GM19324 (cell line): ENCODE results near the gene CTRB1.
"Not testable (repeated sequence)": the region's sequence is repeated elsewhere in the genome, so short reads cannot be mapped to it uniquely, and the experiment has no call there.

ENCODE experiments used
- ATAC-seq: cut with Tn5 transposase; IDR thresholded peaks from one replicate; pipeline ENCODE4 v1.9.1; 2021; ENCODE audit warnings: mild to moderate bottlenecking, moderate library complexity; ENCODE audit not compliant: unreplicated experiment, low FRiP score

CTRB1 gene

DNA sequence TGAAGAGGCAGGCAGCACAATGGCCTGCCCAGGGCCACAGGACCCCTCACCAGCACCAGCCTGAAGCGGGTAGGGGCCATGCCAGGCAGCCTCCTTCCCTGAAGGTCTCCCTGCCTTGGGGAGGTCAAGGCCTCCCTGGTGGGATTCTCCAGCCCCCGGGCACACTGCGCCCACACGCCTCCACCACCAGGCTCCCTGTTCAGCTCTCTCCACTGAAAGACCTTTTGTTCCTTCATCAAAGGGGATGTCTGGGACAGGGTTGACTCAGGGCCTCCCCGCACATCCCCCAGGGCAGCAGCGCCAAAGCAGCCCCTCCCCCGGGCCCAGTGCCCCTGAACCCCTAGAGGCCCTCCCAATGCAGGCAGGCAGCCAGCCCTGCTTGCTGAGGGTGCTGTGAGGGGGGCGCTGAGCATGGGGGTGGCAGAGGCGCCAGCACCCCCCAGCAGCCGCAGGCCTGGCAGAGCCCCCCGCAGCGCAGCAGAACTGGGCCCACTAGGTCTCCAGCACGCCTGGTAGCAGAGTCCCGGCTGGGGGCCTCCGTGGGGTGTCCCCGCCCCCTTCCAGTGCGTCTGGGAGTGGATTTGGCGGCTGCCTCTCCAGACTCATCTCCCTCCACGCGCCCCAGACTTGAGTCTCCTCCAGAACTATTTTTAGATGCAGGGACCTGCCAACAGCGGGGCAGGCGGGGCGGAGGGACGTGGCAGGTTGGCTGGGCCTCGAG, 19.5 kb downstream of the CTRB1 start:
- ATAC-seq: no peak

GRCh38 chr16:75238853-75239541, 20.2 kb downstream of the CTRB1 start:
- no peak for ATAC-seq

- ATAC-seq: no peak
These were observed 20.8 kb downstream of the CTRB1 start for GRCh38 chr16:75239542-75240122.

DNA sequence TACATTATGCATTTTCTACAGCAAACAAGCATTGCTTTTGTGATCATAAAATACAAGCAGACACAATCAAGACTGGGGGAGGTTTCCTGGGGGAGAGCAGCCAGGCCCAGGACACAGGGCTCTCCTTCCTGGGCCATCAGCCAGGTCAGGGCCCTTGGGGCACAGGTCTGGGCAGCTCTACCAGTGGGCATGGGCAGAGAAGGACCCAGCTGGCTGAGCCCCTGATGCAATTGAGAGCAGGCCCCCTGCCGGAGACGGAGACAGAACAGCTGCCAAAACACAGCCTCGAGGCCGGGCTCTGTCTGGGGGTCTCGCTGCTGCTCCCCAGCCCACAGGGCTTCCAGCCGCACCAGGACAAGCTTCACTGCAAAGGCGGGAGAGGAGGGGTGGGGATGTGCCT, 21.8 kb downstream of the CTRB1 start:
- not testable (repeated sequence) for ATAC-seq

DNA sequence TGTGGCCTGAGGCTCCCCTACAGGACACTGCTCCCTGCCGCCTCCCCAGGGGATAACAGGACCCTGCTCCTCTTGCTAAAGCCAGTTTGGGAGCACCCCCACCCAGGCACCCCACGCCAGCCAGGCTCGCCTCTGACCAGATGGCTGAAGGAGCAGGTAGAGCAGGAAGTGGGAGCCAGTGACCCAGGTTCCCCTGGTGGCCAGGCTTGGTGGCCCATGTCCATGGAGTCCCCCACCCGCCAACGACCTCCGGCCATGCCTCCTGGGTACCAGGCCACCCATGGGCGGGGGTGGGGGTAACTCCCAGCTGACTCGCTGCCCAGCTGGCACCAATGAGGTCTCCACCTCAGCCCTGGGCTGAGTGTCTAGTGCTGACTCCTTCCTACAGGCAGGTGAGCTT, 22.6 kb downstream of the CTRB1 start:
- no peak for ATAC-seq

GRCh38 chr16:75241955-75242354, 23.2 kb downstream of the CTRB1 start:
- ATAC-seq: no peak

GRCh38 chr16:75242436-75243078, 23.8 kb downstream of the CTRB1 start:
- not testable (repeated sequence) for ATAC-seq

DNA sequence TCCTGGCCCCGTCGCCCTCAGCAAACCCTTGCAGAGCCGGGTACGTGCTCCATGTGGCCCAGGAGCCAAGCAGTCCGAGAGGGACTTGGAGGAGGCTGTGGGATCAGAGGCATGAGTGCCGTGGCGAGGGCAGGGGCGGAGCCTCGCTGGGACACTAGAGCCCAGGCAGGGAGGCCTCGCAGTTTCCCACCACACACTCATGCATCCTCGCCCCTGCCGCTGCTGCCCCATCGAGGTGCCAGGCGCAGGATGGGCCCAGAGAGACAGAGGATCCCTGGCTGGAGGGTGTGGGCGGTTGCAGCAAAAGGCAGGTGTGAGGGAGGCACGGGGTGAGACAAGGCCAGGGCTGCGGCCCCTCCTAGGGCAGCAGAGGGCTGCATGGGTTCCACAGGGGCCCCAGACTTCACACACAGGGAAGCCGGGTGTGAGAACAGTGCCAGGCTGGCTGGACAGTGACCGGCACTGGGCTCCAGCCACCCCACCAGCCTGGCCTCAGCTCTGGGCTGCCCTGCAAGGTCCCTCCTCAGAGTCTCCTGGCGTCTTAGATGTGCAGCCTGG, 25.0 kb downstream of the CTRB1 start:
- no peak for ATAC-seq

DNA sequence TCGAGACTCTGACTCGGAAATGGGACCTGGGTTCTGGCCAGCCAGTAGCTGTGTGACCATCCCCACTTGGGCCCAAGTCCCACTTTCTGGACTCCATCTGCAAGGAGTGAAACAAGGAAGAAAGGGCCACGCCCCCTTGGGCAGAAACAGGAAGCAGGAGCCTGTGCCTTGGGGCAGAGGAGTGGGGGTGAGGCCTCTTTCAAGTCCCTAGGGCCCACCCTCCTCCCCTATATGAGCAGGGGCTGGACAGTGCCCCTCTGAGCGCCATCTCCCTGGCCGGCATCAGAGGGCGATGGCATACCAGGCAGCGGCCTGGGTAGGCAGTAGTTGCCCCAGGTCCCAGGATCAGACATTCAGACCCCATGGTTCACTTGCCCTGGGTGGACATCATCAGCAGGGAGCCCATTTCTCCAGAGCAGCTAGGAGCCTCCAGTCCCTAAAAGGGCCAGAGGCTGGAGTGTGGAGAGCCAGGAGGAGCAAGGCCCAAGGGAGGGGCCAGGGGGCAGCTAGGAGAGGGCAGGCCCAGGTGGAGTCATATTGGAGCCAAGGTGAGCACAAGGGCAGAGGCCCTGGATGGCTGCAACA, 25.5 kb downstream of the CTRB1 start:
- no peak for ATAC-seq

GRCh38 chr16:75244844-75245758, 26.3 kb downstream of the CTRB1 start:
- no peak for ATAC-seq

GRCh38 chr16:75246504-75247205, 27.9 kb downstream of the CTRB1 start:
- no peak for ATAC-seq

GRCh38 chr16:75247249-75247648, 28.5 kb downstream of the CTRB1 start:
- ATAC-seq: no peak

- no peak for ATAC-seq
These were observed 29.4 kb downstream of the CTRB1 start for GRCh38 chr16:75248142-75248535.

GRCh38 chr16:75248536-75249380, 30.0 kb downstream of the CTRB1 start:
- no peak for ATAC-seq

GRCh38 chr16:75249441-75249840, 30.7 kb downstream of the CTRB1 start:
- ATAC-seq: no peak

- no peak for ATAC-seq
These were observed 31.5 kb downstream of the CTRB1 start for GRCh38 chr16:75250089-75250808.

DNA sequence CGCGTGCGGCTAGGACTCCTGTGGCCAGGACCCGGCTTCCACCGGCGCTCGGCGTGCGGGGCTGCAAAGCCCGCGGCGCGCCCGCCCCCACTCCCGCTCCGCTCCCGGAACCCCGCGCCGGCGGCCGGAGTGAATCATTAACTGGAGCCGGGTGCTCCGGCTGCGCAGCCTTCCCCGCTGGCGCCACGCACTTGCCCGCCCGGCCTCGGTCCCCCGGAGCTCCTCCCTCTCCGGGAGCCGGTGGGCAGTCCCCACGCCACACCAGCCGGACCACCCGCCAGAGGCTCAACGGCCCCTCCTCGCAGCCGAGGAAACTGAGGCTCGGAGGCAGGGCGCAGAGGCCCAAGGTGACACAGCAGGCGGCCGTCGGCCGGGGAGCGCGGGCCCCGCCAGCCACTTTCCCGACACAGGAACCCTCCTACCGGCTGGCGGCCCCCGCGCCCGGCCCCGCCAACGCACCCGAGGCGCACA, 32.1 kb downstream of the CTRB1 start:
- ATAC-seq: peak; percentile 27
